ENCODE results near the gene B4GALT5. TPM values are rescaled to one million over a fixed set of nuclear protein-coding genes. Genes with fewer than 3 reads are reported as not detected.

B4GALT5 gene
- total RNA-seq, 1 experiment from 2014 or later: 63.1 TPM

GRCh38 chr20:49752201-49752903 is 38.7 kb upstream of the B4GALT5 start:
- TF ChIP-seq EZH2 (IDR thresholded peaks at IDR 0.05; ENCODE audit: low read depth): no peak
- TF ChIP-seq CTCF (conservative IDR thresholded peaks at IDR 0.05): no peak
- POLR2A ChIA-PET (ENCODE audit: unreplicated experiment): interaction anchor here (0.6 kb wide), 1 partner anchor 11 kb away, joined by 3 read pairs; no protein-coding TSS in a partner anchor
- H4K20me1 ChIP-seq (ENCODE audit: insufficient read depth): no peaks in the 10 kb centered on the region
- CTCF ChIA-PET: no interaction called here
- peaks cover 29% of the 10 kb centered on the region; the same call in 1 of the 2 replicates for H3F3A ChIP-seq (ENCODE audit: insufficient read depth, low read depth)
- DNase-seq: no peak
- H3K79me2 ChIP-seq (ENCODE audit: low read depth): no peaks in the 10 kb centered on the region
- no peak overlapping the region for H3K27ac ChIP-seq
- peaks cover 26% of the 10 kb centered on the region for H3K4me1 ChIP-seq (replicated peaks; ENCODE audit: insufficient read depth)
- intact Hi-C loops (cut with micrococcal nuclease; ENCODE audit: unreplicated experiment): no loop called here
- no peaks in the 10 kb centered on the region for H3K27me3 ChIP-seq (ENCODE audit: insufficient read depth, low read depth)
- H3K9me3 ChIP-seq (ENCODE audit: insufficient read depth, low read depth): no peaks in the 10 kb centered on the region
- no peak overlapping the region for H2AFZ ChIP-seq
- no TSS peak for BruUV-seq (replicated peaks)
- no peak overlapping the region for H3K4me2 ChIP-seq
- no peaks in the 10 kb centered on the region for H3K36me3 ChIP-seq (ENCODE audit: low read depth)
- H3K9me2 ChIP-seq (ENCODE audit: insufficient read depth): no peaks in the 10 kb centered on the region
- no peak overlapping the region for H3K4me3 ChIP-seq

GRCh38 chr20:49751397-49751736 is 37.7 kb upstream of the B4GALT5 start:
- Histone ChIP-seq H3K36me3 (ENCODE audit: low read depth) (no peaks in the 10 kb centered on the region), H3K4me2 (no peak overlapping the region), H3K9me3 (ENCODE audit: insufficient read depth, low read depth) (no peaks in the 10 kb centered on the region), H3K79me2 (ENCODE audit: low read depth) (no peaks in the 10 kb centered on the region), H3K4me3 (no peak overlapping the region), H4K20me1 (ENCODE audit: insufficient read depth) (no peaks in the 10 kb centered on the region), H3K27ac (no peak overlapping the region), H3K27me3 (ENCODE audit: insufficient read depth, low read depth) (no peaks in the 10 kb centered on the region), H2AFZ (no peak overlapping the region), H3F3A (ENCODE audit: insufficient read depth, low read depth) (peaks cover 29% of the 10 kb centered on the region; the same call in 1 of the 2 replicates), H3K4me1 (replicated peaks; ENCODE audit: insufficient read depth) (peaks cover 30% of the 10 kb centered on the region), H3K9me2 (ENCODE audit: insufficient read depth) (no peaks in the 10 kb centered on the region)
- CTCF ChIA-PET: no interaction called here
- BruUV-seq (replicated peaks): no TSS peak
- no peak for DNase-seq
- intact Hi-C loops (cut with micrococcal nuclease; ENCODE audit: unreplicated experiment): no loop called here
- POLR2A ChIA-PET (ENCODE audit: unreplicated experiment): interaction anchor here (0.6 to 0.7 kb wide), 2 partner anchors 14 to 62 kb away, joined by 3 read pairs; no protein-coding TSS in a partner anchor
- TF ChIP-seq EZH2 (IDR thresholded peaks at IDR 0.05; ENCODE audit: low read depth) (no peak), CTCF (conservative IDR thresholded peaks at IDR 0.05) (no peak)

- no peak for TF ChIP-seq EZH2 (IDR thresholded peaks at IDR 0.05; ENCODE audit: low read depth)
- TF ChIP-seq CTCF (conservative IDR thresholded peaks at IDR 0.05): no peak
- no peak overlapping the region for H3K27ac ChIP-seq
- no peaks in the 10 kb centered on the region for H4K20me1 ChIP-seq (ENCODE audit: insufficient read depth)
- peaks cover 30% of the 10 kb centered on the region for H3K4me1 ChIP-seq (replicated peaks; ENCODE audit: insufficient read depth)
- no peaks in the 10 kb centered on the region for H3K27me3 ChIP-seq (ENCODE audit: insufficient read depth, low read depth)
- no TSS peak for BruUV-seq (replicated peaks)
- H3K36me3 ChIP-seq (ENCODE audit: low read depth): no peaks in the 10 kb centered on the region
- no peaks in the 10 kb centered on the region for H3K79me2 ChIP-seq (ENCODE audit: low read depth)
- no peak overlapping the region for H3K4me2 ChIP-seq
- ChIA-PET CTCF (no interaction called here), POLR2A (ENCODE audit: unreplicated experiment) (interaction anchor here (0.6 to 0.7 kb wide), 2 partner anchors 13 to 62 kb away, joined by 3 read pairs; no protein-coding TSS in a partner anchor)
- no peak overlapping the region for H2AFZ ChIP-seq
- intact Hi-C loops (cut with micrococcal nuclease; ENCODE audit: unreplicated experiment): no loop called here
- H3K9me3 ChIP-seq (ENCODE audit: insufficient read depth, low read depth): no peaks in the 10 kb centered on the region
- DNase-seq: no peak
- H3F3A ChIP-seq (ENCODE audit: insufficient read depth, low read depth): peaks cover 25% of the 10 kb centered on the region; the same call in 1 of the 2 replicates
- H3K9me2 ChIP-seq (ENCODE audit: insufficient read depth): no peaks in the 10 kb centered on the region
- H3K4me3 ChIP-seq: no peak overlapping the region
Measured at GRCh38 chr20:49750611-49751396, 37.1 kb upstream of the B4GALT5 start.

All from PC-9 (cell line).